H1 (cell line): ENCODE measurements around the gene CDH22.

Experiments
- BCL11A ChIP-seq, 2 experiments: IDR thresholded peaks; one replicate each; pipeline ENCODE4 v1.6.1; 2011; ENCODE audit warnings: low read depth in 2 of 2, low read length in 2 of 2, mild to moderate bottlenecking in 2 of 2
- BRCA1 ChIP-seq: IDR thresholded peaks from 2 replicates; pipeline ENCODE4 v1.6.1; 2012; ENCODE audit warnings: low read depth, low read length, improper control_type of control experiment
- EP300 ChIP-seq, 2 experiments: IDR thresholded peaks; 1 replicate in 1 of 2; 2 replicates in 1 of 2; pipeline ENCODE4 v1.6.1; 2011 to 2012; ENCODE audit warnings: low read depth in 2 of 2, low read length in 2 of 2, mild to moderate bottlenecking in 2 of 2, borderline replicate concordance in 1 of 2, inconsistent platforms in 1 of 2, moderate library complexity in 1 of 2
- GABPA ChIP-seq: IDR thresholded peaks from 2 replicates; pipeline ENCODE4 v1.6.1; 2011; ENCODE audit warnings: mild to moderate bottlenecking, low read length, moderate library complexity, borderline replicate concordance; ENCODE audit not compliant: insufficient read depth
- HDAC6 ChIP-seq: IDR thresholded peaks from one replicate; pipeline ENCODE4 v1.7.1; 2012; ENCODE audit warnings: low read depth, mild to moderate bottlenecking, inconsistent platforms, low read length, moderate library complexity
- JUND ChIP-seq: IDR thresholded peaks from 2 replicates; pipeline ENCODE4 v1.6.1; 2011; ENCODE audit warnings: mild to moderate bottlenecking, improper control_type of control experiment, low read length
- NRF1 ChIP-seq: IDR thresholded peaks from 2 replicates; pipeline ENCODE4 v1.6.1; 2011; ENCODE audit warnings: mild to moderate bottlenecking, low read depth, low read length, improper control_type of control experiment
- SP2 ChIP-seq: IDR thresholded peaks from 2 replicates; pipeline ENCODE4 v1.6.1; 2012; ENCODE audit warnings: mild to moderate bottlenecking, low read length, inconsistent platforms
- TAF1 ChIP-seq: IDR thresholded peaks from 2 replicates; pipeline ENCODE4 v1.6.1; 2011; ENCODE audit warnings: mild to moderate bottlenecking, low read depth, low read length
- ZNF274 ChIP-seq: IDR thresholded peaks from 2 replicates; pipeline ENCODE4 v1.7.0; 2012; ENCODE audit warnings: low read length, borderline replicate concordance; ENCODE audit errors: extremely low read depth
- TF ChIP-seq, protein P1 (sequence below), 3 experiments: IDR thresholded peaks; 1 replicate in 2 of 3; 2 replicates in 1 of 3; pipeline versions ENCODE4 v1.5.1 to v1.6.1; 2011; ENCODE audit warnings: low read length in 3 of 3, mild to moderate bottlenecking in 3 of 3, inconsistent platforms in 2 of 3, low read depth in 1 of 3, moderate library complexity in 1 of 3; ENCODE audit not compliant: insufficient read depth in 1 of 3; ENCODE audit errors: control extremely low read depth in 1 of 3

- TF ChIP-seq, protein P1, sequence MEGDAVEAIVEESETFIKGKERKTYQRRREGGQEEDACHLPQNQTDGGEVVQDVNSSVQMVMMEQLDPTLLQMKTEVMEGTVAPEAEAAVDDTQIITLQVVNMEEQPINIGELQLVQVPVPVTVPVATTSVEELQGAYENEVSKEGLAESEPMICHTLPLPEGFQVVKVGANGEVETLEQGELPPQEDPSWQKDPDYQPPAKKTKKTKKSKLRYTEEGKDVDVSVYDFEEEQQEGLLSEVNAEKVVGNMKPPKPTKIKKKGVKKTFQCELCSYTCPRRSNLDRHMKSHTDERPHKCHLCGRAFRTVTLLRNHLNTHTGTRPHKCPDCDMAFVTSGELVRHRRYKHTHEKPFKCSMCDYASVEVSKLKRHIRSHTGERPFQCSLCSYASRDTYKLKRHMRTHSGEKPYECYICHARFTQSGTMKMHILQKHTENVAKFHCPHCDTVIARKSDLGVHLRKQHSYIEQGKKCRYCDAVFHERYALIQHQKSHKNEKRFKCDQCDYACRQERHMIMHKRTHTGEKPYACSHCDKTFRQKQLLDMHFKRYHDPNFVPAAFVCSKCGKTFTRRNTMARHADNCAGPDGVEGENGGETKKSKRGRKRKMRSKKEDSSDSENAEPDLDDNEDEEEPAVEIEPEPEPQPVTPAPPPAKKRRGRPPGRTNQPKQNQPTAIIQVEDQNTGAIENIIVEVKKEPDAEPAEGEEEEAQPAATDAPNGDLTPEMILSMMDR (IDR thresholded peaks at IDR 0.05; ENCODE audit: control extremely low read depth in 1 of 3, insufficient read depth in 1 of 3, low read depth in 1 of 3, low read length in 3 of 3): no peak
- TF ChIP-seq GABPA (no peak), EP300 (IDR thresholded peaks at IDR 0.05; ENCODE audit: borderline replicate concordance in 1 of 2, low read depth in 2 of 2, low read length in 2 of 2) (no peak), NRF1 (no peak), JUND (no peak), HDAC6 (no peak), BRCA1 (no peak), SP2 (no peak), TAF1 (no peak), ZNF274 (no peak), BCL11A (IDR thresholded peaks at IDR 0.05; ENCODE audit: low read depth in 2 of 2, low read length in 2 of 2) (no peak)
These were observed 31.8 kb downstream of the CDH22 start for GRCh38 chr20:46276531-46276930.
